ENCODE measurements around the gene PGAM1. TPM values are rescaled to one million over a fixed set of nuclear protein-coding genes. Genes with fewer than 3 reads are reported as not detected.

Gene PGAM1
- total RNA-seq, 1 experiment from 2014 or later = 497 TPM

- H3K4me2 ChIP-seq (ENCODE audit: low read length) = peak overlapping the region; percentile 83
- H3K27me3 ChIP-seq (ENCODE audit: insufficient read depth, low read length) = no peaks in the 10 kb centered on the region
- H3K79me2 ChIP-seq (ENCODE audit: insufficient read depth, low read length) = no peaks in the 10 kb centered on the region
- CTCF ChIA-PET = interaction anchor here (1.6 kb wide), 1 partner anchor 205 kb away, joined by 4 read pairs; no protein-coding TSS in a partner anchor
- H3K4me1 ChIP-seq (ENCODE audit: control insufficient read depth in 1 of 2, insufficient read depth in 2 of 2, low read length in 2 of 2) = peaks cover 8 to 49% of the 10 kb centered on the region in 2 experiments; a peak in 3 of 4 replicates
- ATAC-seq = no peak
- no TSS peak for BruUV-seq (replicated peaks)
- no peak overlapping the region for H3K9ac ChIP-seq (ENCODE audit: low read length)
- no peaks in the 10 kb centered on the region for H3K9me2 ChIP-seq (ENCODE audit: insufficient read depth)
- no peak for TF ChIP-seq CBX3 (IDR thresholded peaks at IDR 0.05; ENCODE audit: low read depth)
- no peak for TF ChIP-seq EZH2 (IDR thresholded peaks at IDR 0.05)
- TF ChIP-seq YY1 (IDR thresholded peaks at IDR 0.05; ENCODE audit: extremely low read depth, insufficient replicate concordance, low read depth, low read length) = no peak
- no peak for TF ChIP-seq ELF1 (IDR thresholded peaks at IDR 0.05; ENCODE audit: borderline replicate concordance, low read depth)
- no peak for TF ChIP-seq EZH2phosphoT487 (IDR thresholded peaks at IDR 0.05; ENCODE audit: borderline replicate concordance)
- no peak for TF ChIP-seq FOSL1 (IDR thresholded peaks at IDR 0.05; ENCODE audit: low read depth)
- TF ChIP-seq MAX (IDR thresholded peaks at IDR 0.05) = no peak
- TF ChIP-seq JUND (IDR thresholded peaks at IDR 0.05) = no peak
- no peak for TF ChIP-seq SP1 (IDR thresholded peaks at IDR 0.05; ENCODE audit: low read depth)
- H3K9me3 ChIP-seq (ENCODE audit: control insufficient read depth in 1 of 2, insufficient read depth in 1 of 2, low read depth in 1 of 2, low read length in 2 of 2) = no peaks in the 10 kb centered on the region
- RAD21 ChIA-PET (ENCODE audit: low non-redundant PET in 1 of 2, low total read pairs in 2 of 2, uncharacterized antibody in 2 of 2, unreplicated experiment in 2 of 2) = no interaction called here
- DNase-seq (ENCODE audit: low read depth, low spot score) = no peak
- intact Hi-C loops (cut with micrococcal nuclease) = loop anchor here (1.0 to 2.0 kb wide), 3 partner anchors 38 to 204 kb away; partner anchors contain the start of genes EXOSC1 and ZDHHC16
- no peaks in the 10 kb centered on the region for H4K20me1 ChIP-seq (ENCODE audit: insufficient read depth)
- H2AFZ ChIP-seq (ENCODE audit: low read depth, low read length, poor library complexity, severe bottlenecking) = no peak overlapping the region
- H3K27ac ChIP-seq (ENCODE audit: low read depth, low read length) = 0 out of 2 replicates have a peak overlapping the region, but pooled peaks have one; percentile 25
- no peaks in the 10 kb centered on the region for H3K36me3 ChIP-seq (ENCODE audit: control insufficient read depth in 1 of 2, insufficient read depth in 2 of 2, low read length in 2 of 2)
- peak overlapping the region in 1 of 2 experiments; percentile 31; a peak in 1 of 4 replicates for H3K4me3 ChIP-seq (replicated peaks in 1 of 2; ENCODE audit: low read depth in 1 of 2, low read length in 2 of 2)
- POLR2A ChIA-PET = no interaction called here
Measured at GRCh38 chr10:97407952-97408248, 18.1 kb upstream of the PGAM1 start.

- CTCF ChIA-PET = interaction anchor here (1.6 kb wide), 1 partner anchor 204 kb away, joined by 4 read pairs; no protein-coding TSS in a partner anchor
- H3K4me1 ChIP-seq (ENCODE audit: control insufficient read depth in 1 of 2, insufficient read depth in 2 of 2, low read length in 2 of 2) = peaks cover 8 to 55% of the 10 kb centered on the region in 2 experiments; a peak in 3 of 4 replicates
- H3K4me3 ChIP-seq (replicated peaks in 1 of 2; ENCODE audit: low read depth in 1 of 2, low read length in 2 of 2) = no peak overlapping the region
- H3K36me3 ChIP-seq (ENCODE audit: control insufficient read depth in 1 of 2, insufficient read depth in 2 of 2, low read length in 2 of 2) = no peaks in the 10 kb centered on the region
- H3K27ac ChIP-seq (ENCODE audit: low read depth, low read length) = no peak overlapping the region
- BruUV-seq (replicated peaks) = no TSS peak
- H3K9ac ChIP-seq (ENCODE audit: low read length) = peak overlapping the region; percentile 27; the same call in 1 of the 2 replicates
- RAD21 ChIA-PET (ENCODE audit: low non-redundant PET in 1 of 2, low total read pairs in 2 of 2, uncharacterized antibody in 2 of 2, unreplicated experiment in 2 of 2) = no interaction called here
- peak overlapping the region; percentile 83 for H3K4me2 ChIP-seq (ENCODE audit: low read length)
- no peaks in the 10 kb centered on the region for H3K27me3 ChIP-seq (ENCODE audit: insufficient read depth, low read length)
- ATAC-seq (no peak), DNase-seq (ENCODE audit: low read depth, low spot score) (no peak)
- H3K79me2 ChIP-seq (ENCODE audit: insufficient read depth, low read length) = no peaks in the 10 kb centered on the region
- H4K20me1 ChIP-seq (ENCODE audit: insufficient read depth) = no peaks in the 10 kb centered on the region
- H2AFZ ChIP-seq (ENCODE audit: low read depth, low read length, poor library complexity, severe bottlenecking) = no peak overlapping the region
- POLR2A ChIA-PET = interaction anchor here (0.6 kb wide), 1 partner anchor 10 kb away, joined by 3 read pairs; no protein-coding TSS in a partner anchor
- intact Hi-C loops (cut with micrococcal nuclease) = no loop called here
- no peaks in the 10 kb centered on the region for H3K9me2 ChIP-seq (ENCODE audit: insufficient read depth)
- H3K9me3 ChIP-seq (ENCODE audit: control insufficient read depth in 1 of 2, insufficient read depth in 1 of 2, low read depth in 1 of 2, low read length in 2 of 2) = no peaks in the 10 kb centered on the region
- TF ChIP-seq ELF1 (IDR thresholded peaks at IDR 0.05; ENCODE audit: borderline replicate concordance, low read depth) (no peak), ATF3 (IDR thresholded peaks at IDR 0.05) (no peak), POLR2AphosphoS5 (IDR thresholded peaks at IDR 0.05; ENCODE audit: low read depth, low read length) (no peak), ZNF274 (IDR thresholded peaks at IDR 0.05; ENCODE audit: low read depth, low read length) (no peak), JUND (IDR thresholded peaks at IDR 0.05) (no peak), TCF7L2 (IDR thresholded peaks at IDR 0.05; ENCODE audit: borderline replicate concordance, extremely low read depth, insufficient read depth, insufficient read length) (no peak), REST (IDR thresholded peaks at IDR 0.05; ENCODE audit: low read depth) (no peak), POLR2A (IDR thresholded peaks at IDR 0.05; ENCODE audit: borderline replicate concordance, extremely low read depth, insufficient read depth, insufficient read length) (no peak), SRF (IDR thresholded peaks at IDR 0.05; ENCODE audit: low read depth) (no peak), EZH2 (IDR thresholded peaks at IDR 0.05) (no peak), MAX (IDR thresholded peaks at IDR 0.05) (peak; percentile 42; the same call in 1 of the 2 replicates)
Measured at GRCh38 chr10:97408496-97408992, 17.4 kb upstream of the PGAM1 start.
